Esophagus muscularis mucosa (tissue), 3 donors: ENCODE data around the gene TEX12.

Source experiments
- CTCF ChIP-seq, 3 experiments: fragments of 200-600 bp in 2 of 3; fragments of 450-650 bp in 1 of 3; sonication (generic) in 2 of 3; IDR thresholded peaks; one replicate each; pipeline ENCODE4 v1.5.1; 2017 to 2019; ENCODE audit warnings: antibody characterized with exemption in 3 of 3, mild to moderate bottlenecking in 2 of 3, moderate library complexity in 1 of 3
- POLR2AphosphoS5 ChIP-seq, 2 donors: sonication (generic); formaldehyde crosslinking; IDR thresholded peaks; one replicate each; pipeline ENCODE4 v1.6.1; 2017; ENCODE audit warnings: antibody characterized with exemption in 2 of 2

GRCh38 chr11:112121981-112122615 is 45.1 kb upstream of the TEX12 start:
- TF ChIP-seq CTCF (IDR thresholded peaks at IDR 0.05) (no peak), POLR2AphosphoS5 (IDR thresholded peaks at IDR 0.05) (no peak)
